Natural killer cell (primary cell): Measurements from ENCODE around the gene ATP5F1A. TPM values are rescaled to one million over a fixed set of nuclear protein-coding genes. Genes with fewer than 3 reads are reported as not detected.
A peak's percentile ranks its signal among the peaks of the same experiment; 100 is the strongest.

Source experiments
- ATAC-seq, 3 donors: fragments of 150-1000 bp in 2 of 3; fragments of 200-7000 bp in 1 of 3; cut with Tn5 transposase; 1 replicate in 1 of 3; 2 replicates in 2 of 3; pipeline ENCODE4 v1.10.0; 2021; ENCODE audit warnings: mild to moderate bottlenecking in 2 of 3, moderate library complexity in 2 of 3
- DNase-seq, 2 donors: peaks; one replicate each; pipeline versions ENCODE4 v3.0.0 to v3.0.0-alpha.2; 2013 to 2021; ENCODE audit warnings: mixed read lengths in 1 of 2
- H3K27ac ChIP-seq: one replicate; pipeline ENCODE4 v1.5.1; 2013; ENCODE audit warnings: mild to moderate bottlenecking, low read length
- H3K27me3 ChIP-seq: one replicate; pipeline ENCODE4 v1.6.1; 2013; ENCODE audit warnings: low read length; ENCODE audit not compliant: control insufficient read depth, insufficient read depth
- H3K36me3 ChIP-seq: one replicate; pipeline ENCODE4 v1.6.1; 2013; ENCODE audit warnings: low read length; ENCODE audit not compliant: control insufficient read depth, insufficient read depth
- H3K4me1 ChIP-seq: one replicate; pipeline ENCODE4 v1.6.1; 2013; ENCODE audit warnings: low read length; ENCODE audit not compliant: control insufficient read depth, insufficient read depth
- H3K4me3 ChIP-seq: one replicate; pipeline ENCODE4 v1.5.1; 2013; ENCODE audit warnings: low read length
- H3K9me3 ChIP-seq: one replicate; pipeline ENCODE4 v1.6.1; 2013; ENCODE audit warnings: low read length; ENCODE audit not compliant: control insufficient read depth, insufficient read depth
- H3K27ac Mint-ChIP-seq, 2 donors: one replicate each; pipeline ENCODE4 v1.8.0; 2022; ENCODE audit warnings: mild to moderate bottlenecking in 2 of 2, mixed read lengths in 2 of 2, moderate library complexity in 1 of 2
- H3K27me3 Mint-ChIP-seq, 2 donors: one replicate each; pipeline ENCODE4 v1.8.0; 2022; ENCODE audit warnings: low read depth in 2 of 2, mixed read lengths in 2 of 2
- H3K36me3 Mint-ChIP-seq: one replicate; pipeline ENCODE4 v1.8.0; 2022; ENCODE audit warnings: mixed read lengths
- H3K4me1 Mint-ChIP-seq, 2 donors: one replicate each; pipeline ENCODE4 v1.8.0; 2022; ENCODE audit warnings: mixed read lengths in 2 of 2
- H3K4me3 Mint-ChIP-seq: one replicate; pipeline ENCODE4 v1.8.0; 2022; ENCODE audit warnings: mild to moderate bottlenecking, moderate library complexity, mixed read lengths
- H3K9me3 Mint-ChIP-seq, 2 donors: one replicate each; pipeline ENCODE4 v1.8.0; 2022; ENCODE audit warnings: mixed read lengths in 2 of 2
- CTCF ChIP-seq: fragments of 200-600 bp; IDR thresholded peaks from one replicate; pipeline ENCODE4 v1.8.0; 2022; ENCODE audit warnings: antibody characterized with exemption
- WGBS: methylation state at CpG from one replicate; pipeline ENCODE4 v1.1.7; 2013; ENCODE audit warnings: missing lambda C conversion rate; ENCODE audit not compliant: insufficient coverage; 5-methylcytosine and 5-hydroxymethylcytosine counted together
- intact Hi-C: fragments of 100-400 bp; cut with micrococcal nuclease; formaldehyde crosslinking; loops from one replicate; pipeline ENCODE4 v1.14.2; 2022
- total RNA-seq, 4 donors: library from RNA; stranded (reverse); fragments of 120-200 nt in 1 of 4; gene quantifications; one replicate each; pipeline versions ENCODE4 v1.2.3 to v1.2.4, GENCODE V29; 2013 to 2022

The ATP5F1A gene
- total RNA-seq, 3 donors from 2014 or later (not counting 1 experiment from before 2014, with no cell fraction given): 209 to 218 (median 218) TPM

- Mint-ChIP-seq H3K36me3 (no peaks in the 10 kb centered on the region), H3K4me1 (peaks cover 7 to 10% of the 10 kb centered on the region in 2 donors), H3K27ac (no peak overlapping the region)
Observed at GRCh38 chr18:46061796-46062195, 36.3 kb downstream of the ATP5F1A start.

GRCh38 chr18:46061387-46061786 lies 36.7 kb downstream of the ATP5F1A start:
- DNase-seq (no peak), ATAC-seq (no peak)
- H3K36me3 Mint-ChIP-seq: no peaks in the 10 kb centered on the region
- H3K4me3 Mint-ChIP-seq: no peak overlapping the region
- no peaks in the 10 kb centered on the region for H3K9me3 Mint-ChIP-seq
- peaks cover 8 to 11% of the 10 kb centered on the region in 2 donors for H3K4me1 Mint-ChIP-seq
- intact Hi-C loops: no loop called here
- Histone ChIP-seq H3K4me1 (peaks cover 6% of the 10 kb centered on the region), H3K4me3 (no peak overlapping the region), H3K27me3 (no peaks in the 10 kb centered on the region), H3K9me3 (no peaks in the 10 kb centered on the region), H3K27ac (no peak overlapping the region), H3K36me3 (no peaks in the 10 kb centered on the region)
- no peaks in the 10 kb centered on the region for H3K27me3 Mint-ChIP-seq
- H3K27ac Mint-ChIP-seq: no peak overlapping the region
- 96% methylated on average over 3 of the region's 3 CpGs for WGBS
- TF ChIP-seq CTCF: no peak

More at GRCh38 chr18:46061796-46062195, 36.3 kb downstream of the ATP5F1A start:
- Histone ChIP-seq H3K27me3 (no peaks in the 10 kb centered on the region), H3K36me3 (no peaks in the 10 kb centered on the region), H3K4me1 (peaks cover 4% of the 10 kb centered on the region), H3K27ac (no peak overlapping the region), H3K9me3 (no peaks in the 10 kb centered on the region), H3K4me3 (no peak overlapping the region)
- Mint-ChIP-seq H3K9me3 (no peaks in the 10 kb centered on the region), H3K27me3 (no peaks in the 10 kb centered on the region), H3K4me3 (no peak overlapping the region)
- DNase-seq (no peak), ATAC-seq (no peak)
- TF ChIP-seq CTCF: no peak
- WGBS: 83% methylated on average over 1 of the region's 1 CpG
- intact Hi-C loops: no loop called here

- Mint-ChIP-seq H3K36me3 (no peaks in the 10 kb centered on the region), H3K4me1 (peaks cover 17 to 21% of the 10 kb centered on the region in 2 donors), H3K4me3 (no peak overlapping the region), H3K27me3 (no peaks in the 10 kb centered on the region), H3K27ac (peak overlapping the region in 1 of 2 donors; percentile 38), H3K9me3 (no peaks in the 10 kb centered on the region)
- intact Hi-C loops: no loop called here
- DNase-seq: no peak
- ATAC-seq: no peak
- no peak for TF ChIP-seq CTCF
- no peak overlapping the region for H3K4me3 ChIP-seq
- no peaks in the 10 kb centered on the region for H3K36me3 ChIP-seq
- no peak overlapping the region for H3K27ac ChIP-seq
- no peaks in the 10 kb centered on the region for H3K9me3 ChIP-seq
- 93% methylated on average over 3 of the region's 3 CpGs for WGBS
- H3K27me3 ChIP-seq: no peaks in the 10 kb centered on the region
- H3K4me1 ChIP-seq: peaks cover 14% of the 10 kb centered on the region
Observed at GRCh38 chr18:46060359-46060841, 37.7 kb downstream of the ATP5F1A start.

- peak overlapping the region; percentile 83 for H3K4me3 Mint-ChIP-seq
Observed at GRCh38 chr18:46055838-46056230, 42.3 kb downstream of the ATP5F1A start.

More at GRCh38 chr18:46055838-46056230, 42.3 kb downstream of the ATP5F1A start:
- Mint-ChIP-seq H3K4me1 (peaks cover 54 to 57% of the 10 kb centered on the region in 2 donors), H3K27me3 (no peaks in the 10 kb centered on the region), H3K27ac (peak overlapping the region; percentile 89 to 97), H3K36me3 (no peaks in the 10 kb centered on the region), H3K9me3 (no peaks in the 10 kb centered on the region)
- Histone ChIP-seq H3K4me1 (peaks cover 27% of the 10 kb centered on the region), H3K4me3 (no peak overlapping the region), H3K27ac (peak overlapping the region; percentile 88), H3K27me3 (no peaks in the 10 kb centered on the region), H3K36me3 (no peaks in the 10 kb centered on the region), H3K9me3 (no peaks in the 10 kb centered on the region)
- ATAC-seq (peak in 2 of 3 donors; percentile 17 to 30), DNase-seq (no peak)
- WGBS: 44% methylated on average over 4 of the region's 4 CpGs
- intact Hi-C loops: loop anchor here (2.0 kb wide), 1 partner anchor 15 kb away; no protein-coding TSS in a partner anchor
- no peak for TF ChIP-seq CTCF
